Neural cell (in vitro differentiated cells): ENCODE measurements around the gene DAPK2. TPM values are rescaled to one million over a fixed set of nuclear protein-coding genes. Genes with fewer than 3 reads are reported as not detected.

ENCODE experiments used
- H2AFZ ChIP-seq: fragments of 200-600, 300-800 bp; sonication (generic), shearing (Covaris generic); 2 replicates; pipeline ENCODE4 v1.6.0; 2014; ENCODE audit warnings: low read depth, mild to moderate bottlenecking, antibody characterized with exemption, low read length, moderate library complexity
- H3F3A ChIP-seq: fragments of 200-600 bp; shearing (Covaris generic); 2 replicates; pipeline ENCODE4 v1.6.1; 2016; ENCODE audit warnings: mild to moderate bottlenecking, moderate library complexity, mixed read lengths, antibody characterized with exemption, low read length; ENCODE audit not compliant: insufficient read depth, poor library complexity, severe bottlenecking
- H3K27ac ChIP-seq: fragments of 200-600, 300-800 bp; sonication (generic), shearing (Covaris generic); 2 replicates; pipeline ENCODE4 v1.5.1; 2014; ENCODE audit warnings: mild to moderate bottlenecking, low read length, moderate library complexity
- H3K27me3 ChIP-seq: fragments of 300-800, 200-600 bp; sonication (generic), shearing (Covaris generic); 2 replicates; pipeline ENCODE4 v1.6.0; 2014; ENCODE audit warnings: mild to moderate bottlenecking, low read depth, low read length, moderate library complexity; ENCODE audit not compliant: insufficient read depth
- H3K36me3 ChIP-seq: fragments of 300-800, 200-600 bp; sonication (generic), shearing (Covaris generic); 2 replicates; pipeline ENCODE4 v1.5.1; 2014; ENCODE audit warnings: mild to moderate bottlenecking, antibody characterized with exemption, low read length, moderate library complexity; ENCODE audit not compliant: insufficient read depth
- H3K4me2 ChIP-seq: fragments of 300-800, 200-600 bp; sonication (generic), shearing (Covaris generic); 2 replicates; pipeline ENCODE4 v1.6.0; 2014; ENCODE audit warnings: mild to moderate bottlenecking, low read length
- H3K4me3 ChIP-seq: fragments of 300-800, 200-600 bp; sonication (generic), shearing (Covaris generic); 2 replicates; pipeline ENCODE4 v1.5.1; 2014; ENCODE audit warnings: mild to moderate bottlenecking, low read length, moderate library complexity
- H3K79me2 ChIP-seq: fragments of 200-600 bp; shearing (Covaris generic); replicated peaks from 2 replicates; pipeline ENCODE4 v1.6.0; 2014; ENCODE audit warnings: mild to moderate bottlenecking, low read length, moderate library complexity; ENCODE audit not compliant: insufficient read depth
- H3K9ac ChIP-seq: fragments of 300-800, 200-600 bp; sonication (generic), shearing (Covaris generic); 2 replicates; pipeline ENCODE4 v1.6.1; 2016; ENCODE audit warnings: mild to moderate bottlenecking, low read length, mixed read lengths
- H3K9me2 ChIP-seq: fragments of 200-600 bp; shearing (Covaris generic); 2 replicates; pipeline ENCODE4 v1.6.1; 2016; ENCODE audit warnings: mild to moderate bottlenecking, low read length, mixed read lengths; ENCODE audit not compliant: insufficient read depth
- H3K9me3 ChIP-seq: fragments of 200-600, 300-800 bp; sonication (generic), shearing (Covaris generic); 2 replicates; pipeline ENCODE4 v1.6.1; 2016; ENCODE audit warnings: mild to moderate bottlenecking, mixed run types, low read length, moderate library complexity, mixed read lengths
- H4K20me1 ChIP-seq: fragments of 200-600 bp; shearing (Covaris generic); 2 replicates; pipeline ENCODE4 v1.6.1; 2016; ENCODE audit warnings: mild to moderate bottlenecking, mixed run types; ENCODE audit not compliant: insufficient read depth
- EP300 ChIP-seq: fragments of 450-650 bp; conservative IDR thresholded peaks from 2 replicates; pipeline ENCODE4 v1.6.1; 2014; ENCODE audit warnings: antibody characterized with exemption, mild to moderate bottlenecking, moderate library complexity; ENCODE audit not compliant: poor library complexity, severe bottlenecking
- EZH2 ChIP-seq: fragments of 200-600, 300-800 bp; shearing (Covaris generic), sonication (generic); IDR thresholded peaks from 2 replicates; pipeline ENCODE4 v1.6.1; 2014; ENCODE audit warnings: antibody characterized with exemption, low read length, borderline replicate concordance, mild to moderate bottlenecking; ENCODE audit not compliant: insufficient read depth, poor library complexity, severe bottlenecking
- MXI1 ChIP-seq: fragments of 450-650 bp; conservative IDR thresholded peaks from 2 replicates; pipeline ENCODE4 v1.6.1; 2014; ENCODE audit warnings: antibody characterized with exemption, mild to moderate bottlenecking; ENCODE audit not compliant: poor library complexity, severe bottlenecking
- POLR2AphosphoS5 ChIP-seq: IDR thresholded peaks from 2 replicates; pipeline ENCODE4 v1.6.1; 2012
- RAD21 ChIP-seq: fragments of 450-650 bp; conservative IDR thresholded peaks from 2 replicates; pipeline ENCODE4 v1.6.1; 2014; ENCODE audit warnings: antibody characterized with exemption, mild to moderate bottlenecking, moderate library complexity
- SMC3 ChIP-seq: fragments of 450-650 bp; conservative IDR thresholded peaks from 2 replicates; pipeline ENCODE4 v1.6.1; 2014; ENCODE audit warnings: antibody characterized with exemption, mild to moderate bottlenecking, moderate library complexity; ENCODE audit not compliant: poor library complexity
- TAF1 ChIP-seq: IDR thresholded peaks from 2 replicates; pipeline ENCODE4 v1.6.1; 2012; ENCODE audit warnings: low read depth
- polyA plus RNA-seq: library from polyadenylated mRNA; depleted of rRNA; stranded (reverse); fragments of >200 nt; gene quantifications from 2 replicates; pipeline ENCODE4 v1.2.3, GENCODE V29; 2014
- TF ChIP-seq, protein P1 (sequence below): fragments of 450-650 bp; IDR thresholded peaks from 2 replicates; pipeline ENCODE4 v1.5.1; 2014; ENCODE audit warnings: antibody characterized with exemption, mild to moderate bottlenecking, moderate library complexity; ENCODE audit not compliant: poor library complexity, severe bottlenecking
- TF ChIP-seq, protein P2 (sequence below): IDR thresholded peaks from 2 replicates; pipeline ENCODE4 v1.6.1; 2012; ENCODE audit warnings: borderline replicate concordance

DAPK2 gene
- polyA plus RNA-seq, 1 donor from 2014 or later = 0.78 TPM

DNA sequence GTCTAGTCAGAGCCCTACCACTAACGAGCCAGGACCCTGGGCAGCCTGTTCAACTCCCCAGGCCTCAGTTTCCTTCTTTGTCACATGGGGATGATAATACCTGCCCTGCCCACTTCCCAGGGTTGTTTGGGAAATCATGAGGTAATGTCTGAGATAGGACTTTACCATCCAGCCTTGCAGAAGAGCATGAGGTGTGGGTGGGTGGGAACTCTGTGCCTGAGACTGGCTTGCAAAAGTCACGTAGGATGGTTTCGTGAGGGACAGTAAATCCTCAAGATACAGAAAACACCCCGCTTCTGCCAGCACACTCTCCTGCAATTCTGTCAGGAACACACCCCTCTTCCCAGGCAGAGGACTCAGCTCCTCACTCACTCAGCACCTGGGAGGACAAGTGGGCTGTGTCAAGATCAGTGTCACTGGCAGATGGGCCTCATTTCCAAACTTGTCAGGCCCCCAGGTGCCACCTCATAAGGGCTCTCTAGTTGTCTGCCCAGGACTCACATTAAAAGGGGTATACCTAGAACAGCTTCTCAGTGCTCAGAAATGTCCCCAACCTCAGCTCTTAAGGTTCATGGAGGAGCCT, 58.4 kb downstream of the DAPK2 start:
- Histone ChIP-seq H3F3A (no peaks in the 10 kb centered on the region), H3K4me2 (no peak overlapping the region), H3K9ac (no peak overlapping the region), H3K27me3 (no peaks in the 10 kb centered on the region), H3K36me3 (no peaks in the 10 kb centered on the region), H3K9me3 (no peaks in the 10 kb centered on the region), H2AFZ (no peak overlapping the region), H4K20me1 (no peaks in the 10 kb centered on the region), H3K4me3 (no peak overlapping the region), H3K79me2 (no peaks in the 10 kb centered on the region), H3K27ac (no peak overlapping the region), H3K9me2 (no peaks in the 10 kb centered on the region)
- TF ChIP-seq SMC3 (no peak), EZH2 (no peak), EP300 (no peak), TAF1 (no peak), RAD21 (no peak), POLR2AphosphoS5 (no peak), MXI1 (no peak)
- TF ChIP-seq, protein P1, sequence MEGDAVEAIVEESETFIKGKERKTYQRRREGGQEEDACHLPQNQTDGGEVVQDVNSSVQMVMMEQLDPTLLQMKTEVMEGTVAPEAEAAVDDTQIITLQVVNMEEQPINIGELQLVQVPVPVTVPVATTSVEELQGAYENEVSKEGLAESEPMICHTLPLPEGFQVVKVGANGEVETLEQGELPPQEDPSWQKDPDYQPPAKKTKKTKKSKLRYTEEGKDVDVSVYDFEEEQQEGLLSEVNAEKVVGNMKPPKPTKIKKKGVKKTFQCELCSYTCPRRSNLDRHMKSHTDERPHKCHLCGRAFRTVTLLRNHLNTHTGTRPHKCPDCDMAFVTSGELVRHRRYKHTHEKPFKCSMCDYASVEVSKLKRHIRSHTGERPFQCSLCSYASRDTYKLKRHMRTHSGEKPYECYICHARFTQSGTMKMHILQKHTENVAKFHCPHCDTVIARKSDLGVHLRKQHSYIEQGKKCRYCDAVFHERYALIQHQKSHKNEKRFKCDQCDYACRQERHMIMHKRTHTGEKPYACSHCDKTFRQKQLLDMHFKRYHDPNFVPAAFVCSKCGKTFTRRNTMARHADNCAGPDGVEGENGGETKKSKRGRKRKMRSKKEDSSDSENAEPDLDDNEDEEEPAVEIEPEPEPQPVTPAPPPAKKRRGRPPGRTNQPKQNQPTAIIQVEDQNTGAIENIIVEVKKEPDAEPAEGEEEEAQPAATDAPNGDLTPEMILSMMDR = no peak
- TF ChIP-seq, protein P2, sequence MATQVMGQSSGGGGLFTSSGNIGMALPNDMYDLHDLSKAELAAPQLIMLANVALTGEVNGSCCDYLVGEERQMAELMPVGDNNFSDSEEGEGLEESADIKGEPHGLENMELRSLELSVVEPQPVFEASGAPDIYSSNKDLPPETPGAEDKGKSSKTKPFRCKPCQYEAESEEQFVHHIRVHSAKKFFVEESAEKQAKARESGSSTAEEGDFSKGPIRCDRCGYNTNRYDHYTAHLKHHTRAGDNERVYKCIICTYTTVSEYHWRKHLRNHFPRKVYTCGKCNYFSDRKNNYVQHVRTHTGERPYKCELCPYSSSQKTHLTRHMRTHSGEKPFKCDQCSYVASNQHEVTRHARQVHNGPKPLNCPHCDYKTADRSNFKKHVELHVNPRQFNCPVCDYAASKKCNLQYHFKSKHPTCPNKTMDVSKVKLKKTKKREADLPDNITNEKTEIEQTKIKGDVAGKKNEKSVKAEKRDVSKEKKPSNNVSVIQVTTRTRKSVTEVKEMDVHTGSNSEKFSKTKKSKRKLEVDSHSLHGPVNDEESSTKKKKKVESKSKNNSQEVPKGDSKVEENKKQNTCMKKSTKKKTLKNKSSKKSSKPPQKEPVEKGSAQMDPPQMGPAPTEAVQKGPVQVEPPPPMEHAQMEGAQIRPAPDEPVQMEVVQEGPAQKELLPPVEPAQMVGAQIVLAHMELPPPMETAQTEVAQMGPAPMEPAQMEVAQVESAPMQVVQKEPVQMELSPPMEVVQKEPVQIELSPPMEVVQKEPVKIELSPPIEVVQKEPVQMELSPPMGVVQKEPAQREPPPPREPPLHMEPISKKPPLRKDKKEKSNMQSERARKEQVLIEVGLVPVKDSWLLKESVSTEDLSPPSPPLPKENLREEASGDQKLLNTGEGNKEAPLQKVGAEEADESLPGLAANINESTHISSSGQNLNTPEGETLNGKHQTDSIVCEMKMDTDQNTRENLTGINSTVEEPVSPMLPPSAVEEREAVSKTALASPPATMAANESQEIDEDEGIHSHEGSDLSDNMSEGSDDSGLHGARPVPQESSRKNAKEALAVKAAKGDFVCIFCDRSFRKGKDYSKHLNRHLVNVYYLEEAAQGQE = no peak

DNA sequence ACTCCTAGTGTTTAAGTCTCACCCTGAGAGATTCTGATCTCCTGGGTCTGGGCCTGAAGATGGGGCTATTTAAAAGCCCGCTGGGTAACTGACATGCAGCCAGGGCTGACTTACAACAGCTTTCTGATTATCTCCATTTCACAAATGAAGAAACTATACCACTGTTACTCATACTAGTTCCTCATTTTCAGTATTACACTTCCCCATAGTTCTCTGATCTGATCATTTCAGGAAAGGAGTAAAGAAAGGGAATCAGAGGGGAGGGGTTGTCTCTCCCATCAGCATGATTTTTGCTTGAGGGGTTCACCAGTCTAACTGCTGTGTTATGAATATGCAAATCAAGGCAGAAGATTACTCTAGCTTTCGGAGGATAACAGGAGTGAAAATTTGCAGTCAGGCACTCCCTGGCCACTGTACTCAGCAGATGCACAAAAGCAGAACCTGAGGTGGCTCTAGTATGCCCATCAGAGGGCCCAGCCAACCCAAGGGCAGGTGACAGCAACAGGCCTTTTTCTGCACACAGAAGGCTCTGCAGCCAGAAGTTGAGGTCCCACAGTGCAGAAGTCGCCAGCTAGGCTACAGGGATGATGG, 59.4 kb downstream of the DAPK2 start:
- Histone ChIP-seq H3K4me3 (no peak overlapping the region), H3K36me3 (no peaks in the 10 kb centered on the region), H3K27ac (no peak overlapping the region), H3K27me3 (no peaks in the 10 kb centered on the region), H2AFZ (no peak overlapping the region), H3K9ac (no peak overlapping the region), H3K9me2 (no peaks in the 10 kb centered on the region), H3K4me2 (no peak overlapping the region), H3F3A (no peaks in the 10 kb centered on the region), H4K20me1 (no peaks in the 10 kb centered on the region), H3K9me3 (no peaks in the 10 kb centered on the region), H3K79me2 (no peaks in the 10 kb centered on the region)
- no peak for TF ChIP-seq POLR2AphosphoS5
- TF ChIP-seq, protein P1 = no peak
- TF ChIP-seq TAF1 = no peak
